ENCODE measurements around the gene DNAH14. TPM values are rescaled to one million over a fixed set of nuclear protein-coding genes. Genes with fewer than 3 reads are reported as not detected.
"Not testable (repeated sequence)": the region's sequence is repeated elsewhere in the genome, so short reads cannot be mapped to it uniquely, and the experiment has no call there.

DNAH14 gene
- total and polyA plus RNA-seq, 2 of the 4 experiments (the other 2 are of a cell fraction) = 2.7 to 3.6 TPM

DNA sequence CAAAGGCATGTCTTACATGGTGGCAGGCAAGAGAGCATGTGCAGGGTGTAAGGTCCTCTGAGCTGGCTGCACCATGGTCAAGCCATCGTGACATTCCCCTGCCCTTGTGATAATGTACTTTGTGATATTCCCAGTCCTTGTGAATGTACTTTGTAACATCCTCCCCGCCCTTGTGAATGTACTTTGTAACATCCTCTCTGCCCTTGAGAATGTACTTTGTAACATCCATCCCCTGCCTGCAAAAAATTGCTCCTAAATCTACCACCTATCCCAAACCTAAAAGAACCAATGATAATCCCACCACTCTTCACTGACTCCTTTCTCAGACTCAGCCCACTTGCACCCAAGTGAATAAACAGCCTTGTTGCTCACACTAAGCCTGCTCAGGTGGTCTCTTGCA, 44.1 kb upstream of the DNAH14 start:
- H3K56ac ChIP-seq (ENCODE audit: extremely low read depth, insufficient read depth, low read length); intact Hi-C loops (cut with micrococcal nuclease); H3K4ac ChIP-seq (ENCODE audit: low read depth, low read length); H3K27ac ChIP-seq (ENCODE audit: insufficient read depth, low read length); H3K4me2 ChIP-seq (ENCODE audit: low read depth, low read length); H4K8ac ChIP-seq (ENCODE audit: low read depth in 2 of 2, low read length in 2 of 2); H4K20me1 ChIP-seq (ENCODE audit: insufficient read depth, low read length); H3K36me3 ChIP-seq (ENCODE audit: control insufficient read depth, insufficient read depth, low read length); H2AFZ ChIP-seq (replicated peaks; ENCODE audit: low read length, poor library complexity); H2AK9ac ChIP-seq (replicated peaks; ENCODE audit: low read depth, low read length, poor library complexity); dilution Hi-C loops (cut with HindIII; ENCODE audit: low sequenced_read_pairs, unreplicated experiment); ATAC-seq (ENCODE audit: low read depth); H3K4me3 ChIP-seq (ENCODE audit: insufficient read depth, low read depth, low read length); H3K9ac ChIP-seq (ENCODE audit: low read depth, low read length); H3K18ac ChIP-seq (ENCODE audit: low read depth, low read length); H3K9me3 ChIP-seq (ENCODE audit: control insufficient read depth, insufficient read depth, low read length); H2BK120ac ChIP-seq (ENCODE audit: low read depth, low read length); H2AK5ac ChIP-seq (ENCODE audit: low read depth, low read length); POLR2A ChIA-PET (ENCODE audit: unreplicated experiment); H4K91ac ChIP-seq (ENCODE audit: insufficient read depth, low read depth, low read length); H3K27me3 ChIP-seq (ENCODE audit: control insufficient read depth, insufficient read depth, low read length); DNase-seq; CTCF ChIA-PET; H3K23ac ChIP-seq (ENCODE audit: low read depth, low read length); H3K14ac ChIP-seq (replicated peaks; ENCODE audit: low read depth, low read length); H2BK5ac ChIP-seq (ENCODE audit: low read depth, low read length, poor library complexity, severe bottlenecking); in situ Hi-C loops (cut with MboI; ENCODE audit: low sequenced_read_pairs); H3K4me1 ChIP-seq (ENCODE audit: control insufficient read depth, insufficient read depth, low read length); H3K79me1 ChIP-seq (ENCODE audit: low read depth in 1 of 2, low read length in 2 of 2); H3K9me1 ChIP-seq (ENCODE audit: insufficient read depth, low read length); H2BK20ac ChIP-seq (ENCODE audit: low read depth, low read length); BruUV-seq (replicated peaks); H4K5ac ChIP-seq (ENCODE audit: low read depth, low read length); H2BK15ac ChIP-seq (ENCODE audit: low read depth, low read length): not testable (repeated sequence)
- no CpG with 5 or more reads among the region's 2 CpGs for WGBS, 2 experiments (ENCODE audit: extremely low coverage in 2 of 2, insufficient read length in 1 of 2)

Data from IMR-90 (cell line).